Parathyroid adenoma (tissue), 2 donors: Measurements from ENCODE around the gene C2CD4C.

Experiments used
- H2AFZ ChIP-seq: fragments of 300-600 bp; sonication (generic); one replicate; pipeline ENCODE4 v1.7.0; 2017; ENCODE audit warnings: antibody characterized with exemption, mild to moderate bottlenecking
- H3K27ac ChIP-seq: fragments of 300-600 bp; sonication (generic); one replicate; pipeline ENCODE4 v1.7.0; 2017
- H3K27me3 ChIP-seq: fragments of 300-600 bp; sonication (generic); one replicate; pipeline ENCODE4 v1.7.0; 2017; ENCODE audit warnings: low read length; ENCODE audit not compliant: control insufficient read depth, insufficient read depth
- H3K36me3 ChIP-seq: fragments of 300-600 bp; sonication (generic); one replicate; pipeline ENCODE4 v1.7.0; 2017; ENCODE audit warnings: low read length; ENCODE audit not compliant: control insufficient read depth, insufficient read depth
- H3K4me1 ChIP-seq: fragments of 300-600 bp; sonication (generic); one replicate; pipeline ENCODE4 v1.7.0; 2017; ENCODE audit warnings: control low read depth
- H3K4me2 ChIP-seq: fragments of 300-600 bp; sonication (generic); one replicate; pipeline ENCODE4 v1.7.0; 2017; ENCODE audit warnings: low read length
- H3K4me3 ChIP-seq: fragments of 300-600 bp; sonication (generic); one replicate; pipeline ENCODE4 v1.7.0; 2017; ENCODE audit warnings: low read depth, low read length
- H3K79me2 ChIP-seq: fragments of 300-600 bp; sonication (generic); one replicate; pipeline ENCODE4 v1.7.0; 2017; ENCODE audit warnings: control low read depth
- H3K9ac ChIP-seq: fragments of 300-600 bp; sonication (generic); one replicate; pipeline ENCODE4 v1.7.0; 2017; ENCODE audit warnings: mild to moderate bottlenecking
- H3K9me3 ChIP-seq: fragments of 300-600 bp; sonication (generic); one replicate; pipeline ENCODE4 v1.7.0; 2017; ENCODE audit warnings: low read length; ENCODE audit not compliant: control insufficient read depth
- TF ChIP-seq, protein P1 (sequence below): fragments of 300-600 bp; sonication (generic); IDR thresholded peaks from one replicate; pipeline ENCODE4 v1.7.0; 2017; ENCODE audit warnings: antibody characterized with exemption, mild to moderate bottlenecking
- donor health status: primary hyperparathyroidism.

The C2CD4C gene

DNA sequence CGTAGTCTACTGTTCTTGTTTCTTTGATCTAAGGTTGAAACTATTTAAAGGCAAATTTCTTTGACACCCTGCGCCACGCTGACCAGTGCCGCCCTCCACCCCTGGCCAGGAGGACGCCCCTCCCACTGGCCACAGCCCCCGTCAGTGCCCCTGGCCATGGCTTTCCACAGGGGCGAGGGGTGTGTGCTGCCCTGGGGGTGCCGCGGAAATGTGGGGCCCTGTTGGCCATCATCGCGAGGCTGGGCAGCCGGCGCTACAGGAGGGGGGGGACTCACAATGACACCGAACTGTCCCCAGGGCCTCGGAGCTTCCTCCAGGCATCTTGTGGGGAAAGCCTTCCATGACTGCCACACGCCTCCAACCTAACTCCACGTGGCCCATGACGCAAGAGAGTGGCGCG, 41.0 kb upstream of the C2CD4C start:
- Histone ChIP-seq H3K9ac (no peak overlapping the region), H3K9me3 (no peaks in the 10 kb centered on the region), H3K79me2 (no peaks in the 10 kb centered on the region), H3K27ac (no peak overlapping the region), H3K27me3 (no peaks in the 10 kb centered on the region), H3K36me3 (no peaks in the 10 kb centered on the region), H3K4me3 (no peak overlapping the region), H3K4me1 (no peaks in the 10 kb centered on the region), H2AFZ (no peak overlapping the region), H3K4me2 (no peak overlapping the region)
- TF ChIP-seq, protein P1, sequence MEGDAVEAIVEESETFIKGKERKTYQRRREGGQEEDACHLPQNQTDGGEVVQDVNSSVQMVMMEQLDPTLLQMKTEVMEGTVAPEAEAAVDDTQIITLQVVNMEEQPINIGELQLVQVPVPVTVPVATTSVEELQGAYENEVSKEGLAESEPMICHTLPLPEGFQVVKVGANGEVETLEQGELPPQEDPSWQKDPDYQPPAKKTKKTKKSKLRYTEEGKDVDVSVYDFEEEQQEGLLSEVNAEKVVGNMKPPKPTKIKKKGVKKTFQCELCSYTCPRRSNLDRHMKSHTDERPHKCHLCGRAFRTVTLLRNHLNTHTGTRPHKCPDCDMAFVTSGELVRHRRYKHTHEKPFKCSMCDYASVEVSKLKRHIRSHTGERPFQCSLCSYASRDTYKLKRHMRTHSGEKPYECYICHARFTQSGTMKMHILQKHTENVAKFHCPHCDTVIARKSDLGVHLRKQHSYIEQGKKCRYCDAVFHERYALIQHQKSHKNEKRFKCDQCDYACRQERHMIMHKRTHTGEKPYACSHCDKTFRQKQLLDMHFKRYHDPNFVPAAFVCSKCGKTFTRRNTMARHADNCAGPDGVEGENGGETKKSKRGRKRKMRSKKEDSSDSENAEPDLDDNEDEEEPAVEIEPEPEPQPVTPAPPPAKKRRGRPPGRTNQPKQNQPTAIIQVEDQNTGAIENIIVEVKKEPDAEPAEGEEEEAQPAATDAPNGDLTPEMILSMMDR = no peak

DNA sequence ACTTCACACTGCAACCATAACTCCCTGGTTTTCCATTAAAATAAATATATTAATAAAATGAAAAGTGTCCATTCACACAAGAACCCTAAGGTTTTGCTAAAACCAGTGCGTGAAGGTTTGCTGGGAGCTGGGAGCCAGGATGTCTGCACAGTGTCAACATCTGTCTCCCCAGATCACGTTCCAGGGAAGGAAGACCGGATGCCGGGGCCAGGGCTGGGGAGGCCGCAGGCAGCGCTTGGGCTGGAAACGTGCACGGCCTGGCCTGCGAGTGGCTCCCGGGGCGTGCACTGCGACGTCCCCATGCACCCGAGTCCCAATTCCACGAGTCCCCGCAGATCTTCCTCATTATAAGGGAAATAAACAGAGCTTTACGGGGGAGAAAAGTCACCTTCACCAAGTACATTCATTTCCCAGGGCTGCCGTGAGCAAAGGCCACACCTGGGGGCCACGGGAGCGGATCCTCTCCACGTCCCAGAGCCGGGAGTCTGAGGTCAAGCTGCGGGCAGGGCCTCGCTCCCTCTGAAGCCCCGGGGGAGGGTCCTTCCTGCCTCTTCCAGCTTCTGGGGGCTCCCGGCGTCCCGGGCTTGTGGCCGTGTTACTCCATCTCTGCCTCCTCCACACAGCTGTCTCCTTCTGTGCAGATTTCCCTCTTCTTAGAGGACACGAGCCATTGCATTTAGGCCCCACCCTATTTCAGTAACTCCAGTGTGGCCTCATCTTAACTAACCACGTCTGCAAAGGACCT, 39.0 kb upstream of the C2CD4C start:
- Histone ChIP-seq H3K4me3 (no peak overlapping the region), H3K79me2 (no peaks in the 10 kb centered on the region), H3K4me2 (no peak overlapping the region), H3K27ac (no peak overlapping the region), H3K4me1 (no peaks in the 10 kb centered on the region), H2AFZ (no peak overlapping the region), H3K9me3 (no peaks in the 10 kb centered on the region), H3K27me3 (no peaks in the 10 kb centered on the region), H3K36me3 (no peaks in the 10 kb centered on the region), H3K9ac (no peak overlapping the region)
- TF ChIP-seq, protein P1 = no peak

DNA sequence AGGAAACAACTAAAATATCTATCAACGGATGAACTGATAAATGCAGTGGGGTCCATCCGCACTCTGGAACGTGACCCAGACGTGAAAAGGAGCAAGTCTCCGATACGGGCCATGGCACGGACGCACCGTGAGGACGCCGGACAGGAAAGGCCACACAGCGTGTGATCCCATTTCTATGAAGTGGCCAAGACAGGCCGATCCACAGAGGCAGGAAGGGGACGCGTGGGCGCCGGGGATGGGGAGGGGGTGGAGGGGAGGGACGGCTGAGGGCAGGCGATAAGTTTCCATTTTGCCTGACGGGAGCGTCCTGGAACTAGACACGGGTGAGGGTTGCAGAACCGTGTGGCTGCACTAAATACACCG, 38.1 kb upstream of the C2CD4C start:
- Histone ChIP-seq H3K9ac (no peak overlapping the region), H3K79me2 (no peaks in the 10 kb centered on the region), H3K4me3 (no peak overlapping the region), H3K4me2 (no peak overlapping the region), H2AFZ (no peak overlapping the region), H3K27ac (no peak overlapping the region), H3K4me1 (no peaks in the 10 kb centered on the region), H3K27me3 (no peaks in the 10 kb centered on the region), H3K9me3 (no peaks in the 10 kb centered on the region), H3K36me3 (no peaks in the 10 kb centered on the region)
- TF ChIP-seq, protein P1 = no peak

DNA sequence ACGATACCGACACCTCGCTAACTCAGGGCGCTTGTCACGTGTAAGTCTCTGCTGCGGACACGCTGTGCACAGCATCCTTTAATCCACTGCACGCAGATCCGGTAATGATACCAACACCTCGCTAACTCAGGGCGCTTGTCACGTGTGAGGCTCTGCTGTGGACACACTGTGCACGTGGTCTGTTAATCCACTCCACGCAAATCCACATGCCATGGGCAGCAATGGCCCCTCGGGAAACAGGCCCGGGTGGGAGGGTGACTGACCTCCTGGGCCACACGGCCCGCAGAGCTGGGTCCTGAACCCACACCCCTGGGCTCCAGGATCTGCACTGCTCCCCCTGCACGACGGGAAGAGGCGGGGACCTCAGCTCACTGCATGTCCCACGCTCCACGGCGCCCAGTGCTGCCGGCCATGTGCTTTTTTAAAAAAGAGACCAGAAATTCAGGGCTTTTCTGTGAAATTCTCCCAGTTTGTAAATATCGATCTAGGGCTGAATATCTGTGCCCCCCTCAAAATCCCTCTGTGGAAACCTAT, 35.8 kb upstream of the C2CD4C start:
- Histone ChIP-seq H3K4me1 (no peaks in the 10 kb centered on the region), H3K4me3 (no peak overlapping the region), H3K9me3 (no peaks in the 10 kb centered on the region), H2AFZ (no peak overlapping the region), H3K4me2 (no peak overlapping the region), H3K79me2 (no peaks in the 10 kb centered on the region), H3K9ac (no peak overlapping the region), H3K36me3 (no peaks in the 10 kb centered on the region), H3K27me3 (no peaks in the 10 kb centered on the region), H3K27ac (no peak overlapping the region)
- TF ChIP-seq, protein P1 = no peak

DNA sequence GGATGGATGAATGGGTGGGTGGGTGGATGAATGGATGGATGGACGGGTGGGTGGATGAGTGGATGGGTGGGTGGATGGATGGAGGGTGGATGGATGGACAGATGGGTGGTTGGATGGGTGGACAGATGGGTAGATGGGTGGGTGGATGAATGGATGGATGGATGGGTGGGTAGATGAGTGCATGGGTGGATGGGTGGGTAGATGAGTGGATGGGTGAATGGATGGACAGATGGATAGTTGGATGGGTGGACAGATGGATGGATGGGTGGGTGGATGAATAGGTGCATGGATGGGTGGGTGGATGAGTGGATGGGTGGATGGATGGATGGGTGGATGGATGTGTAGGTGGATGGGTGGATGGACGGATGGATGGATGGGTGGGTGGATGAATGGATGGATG, 34.1 kb upstream of the C2CD4C start:
- Histone ChIP-seq H3K4me3 (no peak overlapping the region), H3K27me3 (no peaks in the 10 kb centered on the region), H3K9me3 (no peaks in the 10 kb centered on the region), H3K9ac (no peak overlapping the region), H2AFZ (no peak overlapping the region), H3K79me2 (peaks cover 2% of the 10 kb centered on the region), H3K27ac (no peak overlapping the region), H3K4me2 (no peak overlapping the region), H3K4me1 (no peaks in the 10 kb centered on the region), H3K36me3 (no peaks in the 10 kb centered on the region)
- TF ChIP-seq, protein P1 = no peak
